HL-60 (cell line): ENCODE results near the gene BCL3.

Experiments
- DNase-seq, 2 experiments: peaks; one replicate each; pipeline ENCODE4 v3.0.0-alpha.2; 2010 to 2020; ENCODE audit warnings: low read depth in 1 of 2, low spot score in 1 of 2
- H3K27ac ChIP-seq: fragments of 250-450 bp; sonication (Bioruptor Pico); replicated peaks from 2 replicates; pipeline ENCODE4 v1.5.1; 2020; ENCODE audit warnings: mild to moderate bottlenecking, moderate library complexity
- H3K27me3 ChIP-seq: fragments of 250-450 bp; sonication (Bioruptor Pico); 2 replicates; pipeline ENCODE4 v1.5.1; 2021; ENCODE audit warnings: mild to moderate bottlenecking, moderate library complexity; ENCODE audit not compliant: insufficient read depth, poor library complexity, severe bottlenecking
- H3K4me3 ChIP-seq: replicated peaks from 2 replicates; pipeline ENCODE4 v1.5.1; 2011; ENCODE audit warnings: mild to moderate bottlenecking, control low read depth, low read length; ENCODE audit not compliant: insufficient read depth
- GABPA ChIP-seq: IDR thresholded peaks from 2 replicates; pipeline ENCODE4 v1.6.1; 2012; ENCODE audit warnings: low read depth
- POLR2AphosphoS5 ChIP-seq: IDR thresholded peaks from 2 replicates; pipeline ENCODE4 v1.6.1; 2012; ENCODE audit warnings: low read depth
- REST ChIP-seq: IDR thresholded peaks from 2 replicates; pipeline ENCODE4 v1.6.1; 2012; ENCODE audit warnings: low read depth; ENCODE audit not compliant: insufficient replicate concordance
- SPI1 ChIP-seq: IDR thresholded peaks from 2 replicates; pipeline ENCODE4 v1.6.1; 2012; ENCODE audit warnings: low read depth, mild to moderate bottlenecking, borderline replicate concordance
- TF ChIP-seq, protein P1 (sequence below): IDR thresholded peaks from one replicate; pipeline ENCODE4 v1.5.1; 2011; ENCODE audit warnings: low read length, control low read depth, inconsistent platforms; ENCODE audit not compliant: insufficient read depth

The BCL3 gene

DNA sequence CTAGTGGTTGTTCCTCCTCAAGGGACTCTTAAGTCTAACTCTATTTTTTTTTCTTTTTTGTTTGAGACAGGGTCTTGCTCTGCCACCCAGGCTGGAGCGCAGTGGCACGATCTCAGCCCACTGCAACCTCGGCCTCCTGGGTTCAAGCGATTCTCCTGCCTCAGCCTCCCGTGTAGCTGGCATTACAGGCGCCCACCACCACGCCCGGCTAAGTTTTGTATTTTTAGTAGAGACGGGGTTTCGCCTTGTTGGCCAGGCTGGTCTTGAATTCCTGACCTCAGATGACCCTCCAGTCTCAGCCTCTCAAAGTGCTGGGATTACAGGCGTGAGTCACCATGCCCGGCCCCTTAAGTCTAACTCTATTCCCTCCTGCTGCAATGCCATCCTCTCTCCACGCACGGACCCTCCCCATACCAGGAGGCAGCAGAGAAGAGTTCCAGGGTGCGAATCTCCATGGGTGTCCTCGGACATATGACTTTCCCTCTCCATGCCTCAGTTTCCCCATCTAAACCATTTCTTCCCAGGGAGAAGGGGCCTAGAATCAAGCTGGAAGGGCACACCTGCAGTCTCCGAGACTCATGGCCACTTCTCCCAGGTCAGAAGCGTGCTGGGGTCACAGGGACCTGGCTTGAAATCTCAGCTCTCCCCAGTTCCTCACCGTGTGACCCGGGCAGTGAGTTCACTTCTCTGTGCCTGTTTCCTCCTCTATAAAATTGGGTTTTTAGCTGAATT is 6.0 kb upstream of the BCL3 start:
- no peak for DNase-seq
- TF ChIP-seq GABPA (no peak), SPI1 (no peak), REST (no peak), POLR2AphosphoS5 (no peak)
- TF ChIP-seq, protein P1, sequence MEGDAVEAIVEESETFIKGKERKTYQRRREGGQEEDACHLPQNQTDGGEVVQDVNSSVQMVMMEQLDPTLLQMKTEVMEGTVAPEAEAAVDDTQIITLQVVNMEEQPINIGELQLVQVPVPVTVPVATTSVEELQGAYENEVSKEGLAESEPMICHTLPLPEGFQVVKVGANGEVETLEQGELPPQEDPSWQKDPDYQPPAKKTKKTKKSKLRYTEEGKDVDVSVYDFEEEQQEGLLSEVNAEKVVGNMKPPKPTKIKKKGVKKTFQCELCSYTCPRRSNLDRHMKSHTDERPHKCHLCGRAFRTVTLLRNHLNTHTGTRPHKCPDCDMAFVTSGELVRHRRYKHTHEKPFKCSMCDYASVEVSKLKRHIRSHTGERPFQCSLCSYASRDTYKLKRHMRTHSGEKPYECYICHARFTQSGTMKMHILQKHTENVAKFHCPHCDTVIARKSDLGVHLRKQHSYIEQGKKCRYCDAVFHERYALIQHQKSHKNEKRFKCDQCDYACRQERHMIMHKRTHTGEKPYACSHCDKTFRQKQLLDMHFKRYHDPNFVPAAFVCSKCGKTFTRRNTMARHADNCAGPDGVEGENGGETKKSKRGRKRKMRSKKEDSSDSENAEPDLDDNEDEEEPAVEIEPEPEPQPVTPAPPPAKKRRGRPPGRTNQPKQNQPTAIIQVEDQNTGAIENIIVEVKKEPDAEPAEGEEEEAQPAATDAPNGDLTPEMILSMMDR = no peak
- no peaks in the 10 kb centered on the region for H3K27me3 ChIP-seq
- H3K27ac ChIP-seq = peak overlapping the region; percentile 81
- H3K4me3 ChIP-seq = no peak overlapping the region

GRCh38 chr19:44744871-44745332 is 3.6 kb upstream of the BCL3 start:
- no peak for TF ChIP-seq GABPA
- TF ChIP-seq REST = no peak
- H3K4me3 ChIP-seq = no peak overlapping the region
- no peaks in the 10 kb centered on the region for H3K27me3 ChIP-seq
- no peak overlapping the region for H3K27ac ChIP-seq
- no peak for DNase-seq

GRCh38 chr19:44745341-44745831 is 3.1 kb upstream of the BCL3 start:
- H3K4me3 ChIP-seq = no peak overlapping the region
- DNase-seq = no peak
- no peak overlapping the region for H3K27ac ChIP-seq
- no peak for TF ChIP-seq GABPA
- TF ChIP-seq REST = no peak
- TF ChIP-seq POLR2AphosphoS5 = no peak
- TF ChIP-seq, protein P1 = no peak
- no peak for TF ChIP-seq SPI1
- no peaks in the 10 kb centered on the region for H3K27me3 ChIP-seq
